Calu3 (cell line): Measurements from ENCODE around the gene SEC24C. TPM values are rescaled to one million over a fixed set of nuclear protein-coding genes. Genes with fewer than 3 reads are reported as not detected.

Experiments used
- BruUV-seq: library from RNA; stranded (reverse); fragments of 400-500 nt; replicated peaks from 2 replicates; lab custom pipeline; 2021; lab: Mats Ljungman, UMichigan
- CTCF ChIA-PET: fragments of 300-600 bp; sonication (Branson Sonifier 250); formaldehyde crosslinking; loops from one replicate; lab custom pipeline; 2022; ENCODE audit warnings: antibody characterized with exemption; lab: Charles Lee
- DNase-seq: peaks from one replicate; pipeline ENCODE4 v3.0.0; 2022
- H3K27ac Mint-ChIP-seq: one replicate; pipeline ENCODE4 v1.8.0; 2022; ENCODE audit warnings: mixed read lengths; ENCODE audit not compliant: unreplicated experiment
- H3K27me3 Mint-ChIP-seq: one replicate; pipeline ENCODE4 v1.8.0; 2022; ENCODE audit warnings: mixed read lengths; ENCODE audit not compliant: unreplicated experiment
- H3K36me3 Mint-ChIP-seq: one replicate; pipeline ENCODE4 v1.8.0; 2022; ENCODE audit warnings: mild to moderate bottlenecking, moderate library complexity, mixed read lengths; ENCODE audit not compliant: insufficient read depth, unreplicated experiment
- H3K4me1 Mint-ChIP-seq: one replicate; pipeline ENCODE4 v1.8.0; 2022; ENCODE audit warnings: mild to moderate bottlenecking, low read depth, mixed read lengths; ENCODE audit not compliant: unreplicated experiment
- H3K4me3 Mint-ChIP-seq: one replicate; pipeline ENCODE4 v1.8.0; 2022; ENCODE audit warnings: mild to moderate bottlenecking, low read depth, moderate library complexity, mixed read lengths; ENCODE audit not compliant: unreplicated experiment
- H3K9me3 Mint-ChIP-seq: one replicate; pipeline ENCODE4 v1.8.0; 2022; ENCODE audit warnings: low read depth, mixed read lengths; ENCODE audit not compliant: unreplicated experiment
- CTCF ChIP-seq: fragments of 200-600 bp; IDR thresholded peaks from one replicate; pipeline ENCODE4 v1.8.0; 2022; ENCODE audit warnings: antibody characterized with exemption; ENCODE audit not compliant: unreplicated experiment
- intact Hi-C: fragments of 100-400 bp; cut with micrococcal nuclease; formaldehyde crosslinking; loops from one replicate; pipeline ENCODE4 v1.10.0; 2022; ENCODE audit not compliant: unreplicated experiment
- total RNA-seq: library from RNA; stranded (reverse); gene quantifications from 2 replicates; pipeline ENCODE4 v1.2.3, GENCODE V29; 2022

Gene SEC24C
- total RNA-seq, 1 experiment from 2014 or later = 91.7 TPM

- CTCF ChIA-PET = interaction anchor here (0.6 kb wide), 1 partner anchor 51 kb away, joined by 5 read pairs; no protein-coding TSS in a partner anchor
- no peaks in the 10 kb centered on the region for H3K9me3 Mint-ChIP-seq
- TF ChIP-seq CTCF = no peak
- H3K36me3 Mint-ChIP-seq = peaks cover 47% of the 10 kb centered on the region
- intact Hi-C loops = loop anchor here (10.0 kb wide), 1 partner anchor 95 kb away; the partner anchor contains the start of gene CAMK2G
- H3K27ac Mint-ChIP-seq = peak overlapping the region; percentile 27
- H3K4me3 Mint-ChIP-seq = peak overlapping the region; percentile 93
- no TSS peak for BruUV-seq
- H3K4me1 Mint-ChIP-seq = peaks cover 38% of the 10 kb centered on the region
- no peaks in the 10 kb centered on the region for H3K27me3 Mint-ChIP-seq
- no peak for DNase-seq
Observed at GRCh38 chr10:73779539-73780197, 35.5 kb downstream of the SEC24C start.

GRCh38 chr10:73780301-73780700 lies 36.1 kb downstream of the SEC24C start:
- H3K4me3 Mint-ChIP-seq = peak overlapping the region; percentile 93
- H3K36me3 Mint-ChIP-seq = peaks cover 52% of the 10 kb centered on the region
- CTCF ChIA-PET = no interaction called here
- peaks cover 31% of the 10 kb centered on the region for H3K4me1 Mint-ChIP-seq
- peak overlapping the region; percentile 27 for H3K27ac Mint-ChIP-seq
- no peak for DNase-seq
- intact Hi-C loops = no loop called here
- no peaks in the 10 kb centered on the region for H3K9me3 Mint-ChIP-seq
- BruUV-seq = no TSS peak
- no peak for TF ChIP-seq CTCF
- no peaks in the 10 kb centered on the region for H3K27me3 Mint-ChIP-seq

- H3K4me3 Mint-ChIP-seq = peak overlapping the region; percentile 93
- intact Hi-C loops = no loop called here
- no peak for DNase-seq
- H3K27me3 Mint-ChIP-seq = no peaks in the 10 kb centered on the region
- H3K27ac Mint-ChIP-seq = peak overlapping the region; percentile 92
- peaks cover 28% of the 10 kb centered on the region for H3K4me1 Mint-ChIP-seq
- no peaks in the 10 kb centered on the region for H3K9me3 Mint-ChIP-seq
- CTCF ChIA-PET = interaction anchor here (1.3 to 1.7 kb wide), 3 partner anchors 8 to 161 kb away, joined by 3 to 14 read pairs (median 3); a partner anchor contains a TSS
- no peak for TF ChIP-seq CTCF
- no TSS peak for BruUV-seq
- H3K36me3 Mint-ChIP-seq = peaks cover 59% of the 10 kb centered on the region
Observed at GRCh38 chr10:73780966-73781365, 36.8 kb downstream of the SEC24C start.

GRCh38 chr10:73781548-73781878 lies 37.3 kb downstream of the SEC24C start:
- Mint-ChIP-seq H3K4me3 (peak overlapping the region; percentile 93), H3K4me1 (peaks cover 34% of the 10 kb centered on the region), H3K36me3 (peaks cover 64% of the 10 kb centered on the region), H3K27ac (peak overlapping the region; percentile 92), H3K9me3 (no peaks in the 10 kb centered on the region), H3K27me3 (no peaks in the 10 kb centered on the region)
- no peak for TF ChIP-seq CTCF
- CTCF ChIA-PET = interaction anchor here (0.5 to 1.7 kb wide), 5 partner anchors 9 to 161 kb away, joined by 3 to 14 read pairs (median 3); a partner anchor contains a TSS
- intact Hi-C loops = no loop called here
- no peak for DNase-seq
- BruUV-seq = no TSS peak
